Neural cell (in vitro differentiated cells): ENCODE data around the gene PANX1. TPM values are rescaled to one million over a fixed set of nuclear protein-coding genes. Genes with fewer than 3 reads are reported as not detected.

Source experiments
- H2AFZ ChIP-seq: fragments of 200-600, 300-800 bp; sonication (generic), shearing (Covaris generic); 2 replicates; pipeline ENCODE4 v1.6.0; 2014; ENCODE audit warnings: low read depth, mild to moderate bottlenecking, antibody characterized with exemption, low read length, moderate library complexity
- H3F3A ChIP-seq: fragments of 200-600 bp; shearing (Covaris generic); 2 replicates; pipeline ENCODE4 v1.6.1; 2016; ENCODE audit warnings: mild to moderate bottlenecking, moderate library complexity, mixed read lengths, antibody characterized with exemption, low read length; ENCODE audit not compliant: insufficient read depth, poor library complexity, severe bottlenecking
- H3K27ac ChIP-seq: fragments of 200-600, 300-800 bp; sonication (generic), shearing (Covaris generic); 2 replicates; pipeline ENCODE4 v1.5.1; 2014; ENCODE audit warnings: mild to moderate bottlenecking, low read length, moderate library complexity
- H3K27me3 ChIP-seq: fragments of 300-800, 200-600 bp; sonication (generic), shearing (Covaris generic); 2 replicates; pipeline ENCODE4 v1.6.0; 2014; ENCODE audit warnings: mild to moderate bottlenecking, low read depth, low read length, moderate library complexity; ENCODE audit not compliant: insufficient read depth
- H3K36me3 ChIP-seq: fragments of 300-800, 200-600 bp; sonication (generic), shearing (Covaris generic); 2 replicates; pipeline ENCODE4 v1.5.1; 2014; ENCODE audit warnings: mild to moderate bottlenecking, antibody characterized with exemption, low read length, moderate library complexity; ENCODE audit not compliant: insufficient read depth
- H3K4me2 ChIP-seq: fragments of 300-800, 200-600 bp; sonication (generic), shearing (Covaris generic); 2 replicates; pipeline ENCODE4 v1.6.0; 2014; ENCODE audit warnings: mild to moderate bottlenecking, low read length
- H3K4me3 ChIP-seq: fragments of 300-800, 200-600 bp; sonication (generic), shearing (Covaris generic); 2 replicates; pipeline ENCODE4 v1.5.1; 2014; ENCODE audit warnings: mild to moderate bottlenecking, low read length, moderate library complexity
- H3K79me2 ChIP-seq: fragments of 200-600 bp; shearing (Covaris generic); replicated peaks from 2 replicates; pipeline ENCODE4 v1.6.0; 2014; ENCODE audit warnings: mild to moderate bottlenecking, low read length, moderate library complexity; ENCODE audit not compliant: insufficient read depth
- H3K9ac ChIP-seq: fragments of 300-800, 200-600 bp; sonication (generic), shearing (Covaris generic); 2 replicates; pipeline ENCODE4 v1.6.1; 2016; ENCODE audit warnings: mild to moderate bottlenecking, low read length, mixed read lengths
- H3K9me2 ChIP-seq: fragments of 200-600 bp; shearing (Covaris generic); 2 replicates; pipeline ENCODE4 v1.6.1; 2016; ENCODE audit warnings: mild to moderate bottlenecking, low read length, mixed read lengths; ENCODE audit not compliant: insufficient read depth
- H3K9me3 ChIP-seq: fragments of 200-600, 300-800 bp; sonication (generic), shearing (Covaris generic); 2 replicates; pipeline ENCODE4 v1.6.1; 2016; ENCODE audit warnings: mild to moderate bottlenecking, mixed run types, low read length, moderate library complexity, mixed read lengths
- H4K20me1 ChIP-seq: fragments of 200-600 bp; shearing (Covaris generic); 2 replicates; pipeline ENCODE4 v1.6.1; 2016; ENCODE audit warnings: mild to moderate bottlenecking, mixed run types; ENCODE audit not compliant: insufficient read depth
- EP300 ChIP-seq: fragments of 450-650 bp; conservative IDR thresholded peaks from 2 replicates; pipeline ENCODE4 v1.6.1; 2014; ENCODE audit warnings: antibody characterized with exemption, mild to moderate bottlenecking, moderate library complexity; ENCODE audit not compliant: poor library complexity, severe bottlenecking
- EZH2 ChIP-seq: fragments of 200-600, 300-800 bp; shearing (Covaris generic), sonication (generic); IDR thresholded peaks from 2 replicates; pipeline ENCODE4 v1.6.1; 2014; ENCODE audit warnings: antibody characterized with exemption, low read length, borderline replicate concordance, mild to moderate bottlenecking; ENCODE audit not compliant: insufficient read depth, poor library complexity, severe bottlenecking
- MXI1 ChIP-seq: fragments of 450-650 bp; conservative IDR thresholded peaks from 2 replicates; pipeline ENCODE4 v1.6.1; 2014; ENCODE audit warnings: antibody characterized with exemption, mild to moderate bottlenecking; ENCODE audit not compliant: poor library complexity, severe bottlenecking
- POLR2AphosphoS5 ChIP-seq: IDR thresholded peaks from 2 replicates; pipeline ENCODE4 v1.6.1; 2012
- RAD21 ChIP-seq: fragments of 450-650 bp; conservative IDR thresholded peaks from 2 replicates; pipeline ENCODE4 v1.6.1; 2014; ENCODE audit warnings: antibody characterized with exemption, mild to moderate bottlenecking, moderate library complexity
- SMC3 ChIP-seq: fragments of 450-650 bp; conservative IDR thresholded peaks from 2 replicates; pipeline ENCODE4 v1.6.1; 2014; ENCODE audit warnings: antibody characterized with exemption, mild to moderate bottlenecking, moderate library complexity; ENCODE audit not compliant: poor library complexity
- TAF1 ChIP-seq: IDR thresholded peaks from 2 replicates; pipeline ENCODE4 v1.6.1; 2012; ENCODE audit warnings: low read depth
- polyA plus RNA-seq: library from polyadenylated mRNA; depleted of rRNA; stranded (reverse); fragments of >200 nt; gene quantifications from 2 replicates; pipeline ENCODE4 v1.2.3, GENCODE V29; 2014
- TF ChIP-seq, protein P1 (sequence below): IDR thresholded peaks from 2 replicates; pipeline ENCODE4 v1.6.1; 2012; ENCODE audit warnings: borderline replicate concordance
- TF ChIP-seq, protein P2 (sequence below): fragments of 450-650 bp; IDR thresholded peaks from 2 replicates; pipeline ENCODE4 v1.5.1; 2014; ENCODE audit warnings: antibody characterized with exemption, mild to moderate bottlenecking, moderate library complexity; ENCODE audit not compliant: poor library complexity, severe bottlenecking

PANX1 gene
- polyA plus RNA-seq, 1 donor from 2014 or later = 48.0 TPM

DNA sequence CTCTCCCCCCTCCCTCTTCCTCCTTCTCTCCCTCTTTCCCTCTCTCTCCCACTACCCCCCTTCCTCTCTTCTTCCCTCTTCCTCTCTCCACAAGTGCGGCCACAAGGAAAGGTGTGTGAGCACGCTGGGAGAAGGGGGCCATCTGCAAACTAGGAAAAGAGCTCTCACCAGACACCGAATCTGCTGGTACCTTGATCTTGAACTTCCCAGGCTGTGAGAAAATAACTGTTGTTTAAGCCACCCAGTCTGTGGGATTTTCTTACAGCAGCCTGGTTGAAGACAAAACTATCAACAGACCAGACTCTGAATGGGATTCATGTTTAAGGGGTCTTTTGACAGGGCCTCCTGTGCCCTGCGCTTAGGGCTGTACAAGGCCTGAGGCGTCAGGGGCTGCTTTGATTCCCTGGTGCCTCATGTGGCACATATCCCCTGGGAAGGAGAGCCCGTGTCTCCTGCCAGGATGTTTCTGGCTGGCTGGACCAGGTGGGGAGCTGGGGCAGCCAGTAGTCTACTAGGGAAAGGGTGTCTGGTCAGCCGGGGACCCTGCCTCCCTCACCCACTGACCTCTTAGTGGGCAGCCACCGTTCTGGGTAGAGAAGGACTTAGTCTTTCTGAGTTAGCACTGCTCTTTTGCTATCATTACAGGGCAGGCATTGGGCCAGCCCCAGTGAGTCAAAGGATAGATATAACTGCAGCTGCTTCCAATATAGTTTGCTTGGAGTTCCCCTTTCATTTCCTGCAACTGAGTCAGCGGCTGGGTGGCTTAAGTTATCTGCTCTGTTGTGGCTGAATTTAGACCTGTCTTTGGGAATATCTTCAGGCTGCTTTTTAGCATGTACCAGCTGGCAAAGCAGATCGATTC is 6.2 kb downstream of the PANX1 start:
- H3K36me3 ChIP-seq = no peaks in the 10 kb centered on the region
- H3K9ac ChIP-seq = no peak overlapping the region
- no peaks in the 10 kb centered on the region for H3K9me3 ChIP-seq
- H3K4me3 ChIP-seq = no peak overlapping the region
- no peaks in the 10 kb centered on the region for H3F3A ChIP-seq
- H3K27me3 ChIP-seq = no peaks in the 10 kb centered on the region
- H3K27ac ChIP-seq = no peak overlapping the region
- peaks cover 11% of the 10 kb centered on the region for H4K20me1 ChIP-seq
- no peaks in the 10 kb centered on the region for H3K9me2 ChIP-seq
- TF ChIP-seq EZH2 (no peak), TAF1 (no peak), SMC3 (no peak), POLR2AphosphoS5 (no peak), RAD21 (no peak), MXI1 (no peak), EP300 (no peak)
- TF ChIP-seq, protein P1, sequence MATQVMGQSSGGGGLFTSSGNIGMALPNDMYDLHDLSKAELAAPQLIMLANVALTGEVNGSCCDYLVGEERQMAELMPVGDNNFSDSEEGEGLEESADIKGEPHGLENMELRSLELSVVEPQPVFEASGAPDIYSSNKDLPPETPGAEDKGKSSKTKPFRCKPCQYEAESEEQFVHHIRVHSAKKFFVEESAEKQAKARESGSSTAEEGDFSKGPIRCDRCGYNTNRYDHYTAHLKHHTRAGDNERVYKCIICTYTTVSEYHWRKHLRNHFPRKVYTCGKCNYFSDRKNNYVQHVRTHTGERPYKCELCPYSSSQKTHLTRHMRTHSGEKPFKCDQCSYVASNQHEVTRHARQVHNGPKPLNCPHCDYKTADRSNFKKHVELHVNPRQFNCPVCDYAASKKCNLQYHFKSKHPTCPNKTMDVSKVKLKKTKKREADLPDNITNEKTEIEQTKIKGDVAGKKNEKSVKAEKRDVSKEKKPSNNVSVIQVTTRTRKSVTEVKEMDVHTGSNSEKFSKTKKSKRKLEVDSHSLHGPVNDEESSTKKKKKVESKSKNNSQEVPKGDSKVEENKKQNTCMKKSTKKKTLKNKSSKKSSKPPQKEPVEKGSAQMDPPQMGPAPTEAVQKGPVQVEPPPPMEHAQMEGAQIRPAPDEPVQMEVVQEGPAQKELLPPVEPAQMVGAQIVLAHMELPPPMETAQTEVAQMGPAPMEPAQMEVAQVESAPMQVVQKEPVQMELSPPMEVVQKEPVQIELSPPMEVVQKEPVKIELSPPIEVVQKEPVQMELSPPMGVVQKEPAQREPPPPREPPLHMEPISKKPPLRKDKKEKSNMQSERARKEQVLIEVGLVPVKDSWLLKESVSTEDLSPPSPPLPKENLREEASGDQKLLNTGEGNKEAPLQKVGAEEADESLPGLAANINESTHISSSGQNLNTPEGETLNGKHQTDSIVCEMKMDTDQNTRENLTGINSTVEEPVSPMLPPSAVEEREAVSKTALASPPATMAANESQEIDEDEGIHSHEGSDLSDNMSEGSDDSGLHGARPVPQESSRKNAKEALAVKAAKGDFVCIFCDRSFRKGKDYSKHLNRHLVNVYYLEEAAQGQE = no peak
- TF ChIP-seq, protein P2, sequence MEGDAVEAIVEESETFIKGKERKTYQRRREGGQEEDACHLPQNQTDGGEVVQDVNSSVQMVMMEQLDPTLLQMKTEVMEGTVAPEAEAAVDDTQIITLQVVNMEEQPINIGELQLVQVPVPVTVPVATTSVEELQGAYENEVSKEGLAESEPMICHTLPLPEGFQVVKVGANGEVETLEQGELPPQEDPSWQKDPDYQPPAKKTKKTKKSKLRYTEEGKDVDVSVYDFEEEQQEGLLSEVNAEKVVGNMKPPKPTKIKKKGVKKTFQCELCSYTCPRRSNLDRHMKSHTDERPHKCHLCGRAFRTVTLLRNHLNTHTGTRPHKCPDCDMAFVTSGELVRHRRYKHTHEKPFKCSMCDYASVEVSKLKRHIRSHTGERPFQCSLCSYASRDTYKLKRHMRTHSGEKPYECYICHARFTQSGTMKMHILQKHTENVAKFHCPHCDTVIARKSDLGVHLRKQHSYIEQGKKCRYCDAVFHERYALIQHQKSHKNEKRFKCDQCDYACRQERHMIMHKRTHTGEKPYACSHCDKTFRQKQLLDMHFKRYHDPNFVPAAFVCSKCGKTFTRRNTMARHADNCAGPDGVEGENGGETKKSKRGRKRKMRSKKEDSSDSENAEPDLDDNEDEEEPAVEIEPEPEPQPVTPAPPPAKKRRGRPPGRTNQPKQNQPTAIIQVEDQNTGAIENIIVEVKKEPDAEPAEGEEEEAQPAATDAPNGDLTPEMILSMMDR = no peak
- H3K4me2 ChIP-seq = no peak overlapping the region
- H2AFZ ChIP-seq = no peak overlapping the region
- peaks cover 89% of the 10 kb centered on the region for H3K79me2 ChIP-seq

DNA sequence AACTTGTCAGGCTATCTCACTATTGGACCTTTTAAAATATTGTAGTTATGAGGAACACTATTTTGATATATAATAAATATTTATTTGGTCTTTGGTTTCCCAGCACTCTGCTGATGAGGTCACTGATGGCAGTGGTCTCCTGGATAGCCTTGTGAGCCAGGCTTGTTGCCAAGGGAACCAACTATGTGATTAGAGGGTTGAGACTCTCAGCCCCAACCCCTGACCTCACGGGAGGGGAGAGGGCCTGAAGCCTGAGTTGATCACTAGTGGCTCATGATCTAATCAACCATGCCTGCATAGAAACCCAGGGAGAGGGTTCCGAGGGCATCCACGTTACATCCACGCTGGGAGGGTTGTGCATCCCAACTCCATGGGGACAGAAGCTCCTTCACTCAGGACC is 10.8 kb downstream of the PANX1 start:
- H3K9me2 ChIP-seq = no peaks in the 10 kb centered on the region
- H3K4me2 ChIP-seq = no peak overlapping the region
- H3K4me3 ChIP-seq = no peak overlapping the region
- TF ChIP-seq EP300 = no peak
- TF ChIP-seq, protein P2 = no peak
- TF ChIP-seq, protein P1 = no peak
- H3K27ac ChIP-seq = peak overlapping the region; percentile 19
- H3K9me3 ChIP-seq = no peaks in the 10 kb centered on the region
- H3K27me3 ChIP-seq = no peaks in the 10 kb centered on the region
- H4K20me1 ChIP-seq = no peaks in the 10 kb centered on the region
- H3K9ac ChIP-seq = no peak overlapping the region
- H3K79me2 ChIP-seq = peaks cover 88% of the 10 kb centered on the region
- H3F3A ChIP-seq = no peaks in the 10 kb centered on the region
- no peaks in the 10 kb centered on the region for H3K36me3 ChIP-seq
- H2AFZ ChIP-seq = no peak overlapping the region
